ENCODE data around the gene LAMA4. TPM values are rescaled to one million over a fixed set of nuclear protein-coding genes. Genes with fewer than 3 reads are reported as not detected.

LAMA4 gene
- total RNA-seq, 1 experiment from 2014 or later: not detected

GRCh38 chr6:112145080-112145573 is 109.2 kb downstream of the LAMA4 start:
- no peaks in the 10 kb centered on the region for H3K4me1 ChIP-seq (ENCODE audit: low read length)
- no peaks in the 10 kb centered on the region for H3K36me3 ChIP-seq (ENCODE audit: insufficient read depth, low read length)
- H3K79me2 ChIP-seq (ENCODE audit: low read length): no peaks in the 10 kb centered on the region
- no peaks in the 10 kb centered on the region for H4K20me1 ChIP-seq (ENCODE audit: insufficient read depth, low read depth, low read length)
- H3K9me3 ChIP-seq (ENCODE audit: low read length): no peaks in the 10 kb centered on the region
- H3K4me3 ChIP-seq (ENCODE audit: low read length): no peak overlapping the region
- no peak overlapping the region for H3K4me2 ChIP-seq (ENCODE audit: low read depth, low read length, poor library complexity, severe bottlenecking)
- H3K27me3 ChIP-seq (ENCODE audit: low read length): no peaks in the 10 kb centered on the region
- no peak overlapping the region for H3K9ac ChIP-seq (ENCODE audit: low read length)
- no peak overlapping the region for H3K27ac ChIP-seq (ENCODE audit: low read length)
- no peak for DNase-seq
- no peaks in the 10 kb centered on the region for H3K9me2 ChIP-seq (replicated peaks; ENCODE audit: insufficient read depth, low read length)
- H2AFZ ChIP-seq (ENCODE audit: low read length): no peak overlapping the region

GRCh38 chr6:112144145-112144926 is 110.0 kb downstream of the LAMA4 start:
- Histone ChIP-seq H3K9ac (ENCODE audit: low read length) (no peak overlapping the region), H3K9me2 (replicated peaks; ENCODE audit: insufficient read depth, low read length) (no peaks in the 10 kb centered on the region), H3K4me3 (ENCODE audit: low read length) (no peak overlapping the region), H3K36me3 (ENCODE audit: insufficient read depth, low read length) (no peaks in the 10 kb centered on the region), H3K9me3 (ENCODE audit: low read length) (no peaks in the 10 kb centered on the region), H3K79me2 (ENCODE audit: low read length) (no peaks in the 10 kb centered on the region), H2AFZ (ENCODE audit: low read length) (peak overlapping the region; percentile 15; the same call in 1 of the 2 replicates), H3K27ac (ENCODE audit: low read length) (no peak overlapping the region), H4K20me1 (ENCODE audit: insufficient read depth, low read depth, low read length) (0 out of 2 replicates have a peak, but pooled peaks cover 3% of the 10 kb centered on the region), H3K4me2 (ENCODE audit: low read depth, low read length, poor library complexity, severe bottlenecking) (peak overlapping the region; percentile 34), H3K4me1 (ENCODE audit: low read length) (no peaks in the 10 kb centered on the region), H3K27me3 (ENCODE audit: low read length) (no peaks in the 10 kb centered on the region)
- DNase-seq: no peak

- Histone ChIP-seq H3K9ac (ENCODE audit: low read length) (no peak overlapping the region), H2AFZ (ENCODE audit: low read length) (no peak overlapping the region), H3K4me3 (ENCODE audit: low read length) (no peak overlapping the region), H3K4me2 (ENCODE audit: low read depth, low read length, poor library complexity, severe bottlenecking) (no peak overlapping the region), H3K79me2 (ENCODE audit: low read length) (no peaks in the 10 kb centered on the region), H3K36me3 (ENCODE audit: insufficient read depth, low read length) (no peaks in the 10 kb centered on the region), H3K4me1 (ENCODE audit: low read length) (no peaks in the 10 kb centered on the region), H3K27me3 (ENCODE audit: low read length) (no peaks in the 10 kb centered on the region), H3K9me3 (ENCODE audit: low read length) (no peaks in the 10 kb centered on the region), H3K27ac (ENCODE audit: low read length) (no peak overlapping the region), H3K9me2 (replicated peaks; ENCODE audit: insufficient read depth, low read length) (no peaks in the 10 kb centered on the region), H4K20me1 (ENCODE audit: insufficient read depth, low read depth, low read length) (0 out of 2 replicates have a peak, but pooled peaks cover 4% of the 10 kb centered on the region)
- DNase-seq: no peak
Observed at GRCh38 chr6:112141707-112142106, 112.7 kb downstream of the LAMA4 start.

GRCh38 chr6:112139052-112139451 is 115.3 kb downstream of the LAMA4 start:
- Histone ChIP-seq H3K4me2 (ENCODE audit: low read depth, low read length, poor library complexity, severe bottlenecking) (no peak overlapping the region), H3K27ac (ENCODE audit: low read length) (no peak overlapping the region), H2AFZ (ENCODE audit: low read length) (no peak overlapping the region), H3K9me3 (ENCODE audit: low read length) (no peaks in the 10 kb centered on the region), H3K79me2 (ENCODE audit: low read length) (no peaks in the 10 kb centered on the region), H3K9ac (ENCODE audit: low read length) (no peak overlapping the region), H3K9me2 (replicated peaks; ENCODE audit: insufficient read depth, low read length) (no peaks in the 10 kb centered on the region), H3K4me1 (ENCODE audit: low read length) (no peaks in the 10 kb centered on the region), H4K20me1 (ENCODE audit: insufficient read depth, low read depth, low read length) (0 out of 2 replicates have a peak, but pooled peaks cover 4% of the 10 kb centered on the region), H3K4me3 (ENCODE audit: low read length) (no peak overlapping the region), H3K27me3 (ENCODE audit: low read length) (no peaks in the 10 kb centered on the region), H3K36me3 (ENCODE audit: insufficient read depth, low read length) (no peaks in the 10 kb centered on the region)
- DNase-seq: no peak

GRCh38 chr6:112130878-112131277 is 123.5 kb downstream of the LAMA4 start:
- Histone ChIP-seq H3K9me2 (replicated peaks; ENCODE audit: insufficient read depth, low read length) (no peaks in the 10 kb centered on the region), H4K20me1 (ENCODE audit: insufficient read depth, low read depth, low read length) (no peaks in the 10 kb centered on the region), H3K9me3 (ENCODE audit: low read length) (no peaks in the 10 kb centered on the region), H3K79me2 (ENCODE audit: low read length) (no peaks in the 10 kb centered on the region), H3K4me2 (ENCODE audit: low read depth, low read length, poor library complexity, severe bottlenecking) (no peak overlapping the region), H3K4me3 (ENCODE audit: low read length) (no peak overlapping the region), H2AFZ (ENCODE audit: low read length) (no peak overlapping the region), H3K27me3 (ENCODE audit: low read length) (no peaks in the 10 kb centered on the region), H3K36me3 (ENCODE audit: insufficient read depth, low read length) (no peaks in the 10 kb centered on the region), H3K27ac (ENCODE audit: low read length) (no peak overlapping the region), H3K9ac (ENCODE audit: low read length) (no peak overlapping the region), H3K4me1 (ENCODE audit: low read length) (no peaks in the 10 kb centered on the region)
- DNase-seq: no peak

GRCh38 chr6:112128208-112128607 is 126.2 kb downstream of the LAMA4 start:
- H3K79me2 ChIP-seq (ENCODE audit: low read length): no peaks in the 10 kb centered on the region
- no peaks in the 10 kb centered on the region for H4K20me1 ChIP-seq (ENCODE audit: insufficient read depth, low read depth, low read length)
- no peaks in the 10 kb centered on the region for H3K4me1 ChIP-seq (ENCODE audit: low read length)
- H3K9me3 ChIP-seq (ENCODE audit: low read length): no peaks in the 10 kb centered on the region
- H3K36me3 ChIP-seq (ENCODE audit: insufficient read depth, low read length): no peaks in the 10 kb centered on the region
- no peak overlapping the region for H3K4me2 ChIP-seq (ENCODE audit: low read depth, low read length, poor library complexity, severe bottlenecking)
- DNase-seq: no peak
- H3K9ac ChIP-seq (ENCODE audit: low read length): no peak overlapping the region
- H3K27ac ChIP-seq (ENCODE audit: low read length): no peak overlapping the region
- H3K9me2 ChIP-seq (replicated peaks; ENCODE audit: insufficient read depth, low read length): no peaks in the 10 kb centered on the region
- no peak overlapping the region for H2AFZ ChIP-seq (ENCODE audit: low read length)
- H3K27me3 ChIP-seq (ENCODE audit: low read length): no peaks in the 10 kb centered on the region
- H3K4me3 ChIP-seq (ENCODE audit: low read length): no peak overlapping the region

- Histone ChIP-seq H3K4me1 (ENCODE audit: low read length) (no peaks in the 10 kb centered on the region), H3K4me2 (ENCODE audit: low read depth, low read length, poor library complexity, severe bottlenecking) (no peak overlapping the region), H3K27me3 (ENCODE audit: low read length) (no peaks in the 10 kb centered on the region), H4K20me1 (ENCODE audit: insufficient read depth, low read depth, low read length) (no peaks in the 10 kb centered on the region), H3K79me2 (ENCODE audit: low read length) (no peaks in the 10 kb centered on the region), H2AFZ (ENCODE audit: low read length) (no peak overlapping the region), H3K27ac (ENCODE audit: low read length) (no peak overlapping the region), H3K4me3 (ENCODE audit: low read length) (no peak overlapping the region), H3K9ac (ENCODE audit: low read length) (no peak overlapping the region), H3K36me3 (ENCODE audit: insufficient read depth, low read length) (no peaks in the 10 kb centered on the region), H3K9me2 (replicated peaks; ENCODE audit: insufficient read depth, low read length) (no peaks in the 10 kb centered on the region), H3K9me3 (ENCODE audit: low read length) (no peaks in the 10 kb centered on the region)
- DNase-seq: no peak
Observed at GRCh38 chr6:112123982-112124381, 130.4 kb downstream of the LAMA4 start.

GRCh38 chr6:112122756-112123155 is 131.6 kb downstream of the LAMA4 start:
- Histone ChIP-seq H3K4me2 (ENCODE audit: low read depth, low read length, poor library complexity, severe bottlenecking) (no peak overlapping the region), H3K27ac (ENCODE audit: low read length) (no peak overlapping the region), H3K9me2 (replicated peaks; ENCODE audit: insufficient read depth, low read length) (no peaks in the 10 kb centered on the region), H3K4me1 (ENCODE audit: low read length) (no peaks in the 10 kb centered on the region), H3K9ac (ENCODE audit: low read length) (no peak overlapping the region), H2AFZ (ENCODE audit: low read length) (no peak overlapping the region), H3K27me3 (ENCODE audit: low read length) (no peaks in the 10 kb centered on the region), H3K4me3 (ENCODE audit: low read length) (no peak overlapping the region), H3K36me3 (ENCODE audit: insufficient read depth, low read length) (no peaks in the 10 kb centered on the region), H4K20me1 (ENCODE audit: insufficient read depth, low read depth, low read length) (no peaks in the 10 kb centered on the region), H3K79me2 (ENCODE audit: low read length) (no peaks in the 10 kb centered on the region), H3K9me3 (ENCODE audit: low read length) (no peaks in the 10 kb centered on the region)
- DNase-seq: no peak
